Activated T-cell treated with anti-CD3 and anti-CD28 coated beads for 1 hour (primary cell): ENCODE data around the gene C2CD4B.

Experiments
- DNase-seq: peaks from one replicate; pipeline ENCODE4 v3.0.0-alpha.2; 2020; ENCODE audit warnings: low read depth

C2CD4B gene

GRCh38 chr15:62118520-62119226 lies 46.4 kb downstream of the C2CD4B start:
- no peak for DNase-seq

- no peak for DNase-seq
These were observed 49.2 kb downstream of the C2CD4B start for GRCh38 chr15:62115847-62116246.
